ENCODE results near the gene SRBD1. TPM values are rescaled to one million over a fixed set of nuclear protein-coding genes. Genes with fewer than 3 reads are reported as not detected.

Gene SRBD1
- polyA plus RNA-seq, 1 experiment = 2.7 TPM

DNA sequence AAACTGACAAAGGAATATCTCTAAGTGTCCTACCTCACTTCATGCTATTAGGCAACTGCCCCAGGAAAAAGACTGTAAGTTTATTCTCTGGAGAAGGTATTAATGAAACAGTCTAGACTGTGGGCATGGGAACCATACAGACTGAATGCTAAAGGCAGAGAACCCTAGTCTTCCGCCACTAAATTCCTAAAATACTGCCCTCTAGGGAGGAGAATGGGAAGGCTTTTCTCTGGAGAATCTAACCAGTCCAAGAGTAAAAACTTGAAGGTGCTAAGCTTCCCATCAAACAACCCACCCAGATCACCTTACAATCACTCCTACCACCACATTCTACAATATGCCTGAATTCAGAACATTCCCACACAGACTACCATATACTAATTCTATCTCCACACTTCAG lies 3.4 kb downstream of the SRBD1 start:
- ChIA-PET POLR2A (no interaction called here), CTCF (interaction anchor here (0.9 to 2.3 kb wide), 6 partner anchors 10 to 24 kb away, joined by 3 to 11 read pairs (median 6); no protein-coding TSS in a partner anchor)
- H3K27me3 ChIP-seq (ENCODE audit: control insufficient read depth, insufficient read depth, low read length) = no peaks in the 10 kb centered on the region
- H3K4me3 ChIP-seq (ENCODE audit: low read depth, low read length) = no peak overlapping the region
- DNase-seq (ENCODE audit: low read depth) = no peak
- peaks cover 1% of the 10 kb centered on the region for H3K36me3 ChIP-seq (ENCODE audit: control insufficient read depth, insufficient read depth, low read length)
- TF ChIP-seq, protein P1, sequence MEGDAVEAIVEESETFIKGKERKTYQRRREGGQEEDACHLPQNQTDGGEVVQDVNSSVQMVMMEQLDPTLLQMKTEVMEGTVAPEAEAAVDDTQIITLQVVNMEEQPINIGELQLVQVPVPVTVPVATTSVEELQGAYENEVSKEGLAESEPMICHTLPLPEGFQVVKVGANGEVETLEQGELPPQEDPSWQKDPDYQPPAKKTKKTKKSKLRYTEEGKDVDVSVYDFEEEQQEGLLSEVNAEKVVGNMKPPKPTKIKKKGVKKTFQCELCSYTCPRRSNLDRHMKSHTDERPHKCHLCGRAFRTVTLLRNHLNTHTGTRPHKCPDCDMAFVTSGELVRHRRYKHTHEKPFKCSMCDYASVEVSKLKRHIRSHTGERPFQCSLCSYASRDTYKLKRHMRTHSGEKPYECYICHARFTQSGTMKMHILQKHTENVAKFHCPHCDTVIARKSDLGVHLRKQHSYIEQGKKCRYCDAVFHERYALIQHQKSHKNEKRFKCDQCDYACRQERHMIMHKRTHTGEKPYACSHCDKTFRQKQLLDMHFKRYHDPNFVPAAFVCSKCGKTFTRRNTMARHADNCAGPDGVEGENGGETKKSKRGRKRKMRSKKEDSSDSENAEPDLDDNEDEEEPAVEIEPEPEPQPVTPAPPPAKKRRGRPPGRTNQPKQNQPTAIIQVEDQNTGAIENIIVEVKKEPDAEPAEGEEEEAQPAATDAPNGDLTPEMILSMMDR (IDR thresholded peaks at IDR 0.05; ENCODE audit: insufficient read depth, low read depth, low read length) = peak; percentile 45

DNA sequence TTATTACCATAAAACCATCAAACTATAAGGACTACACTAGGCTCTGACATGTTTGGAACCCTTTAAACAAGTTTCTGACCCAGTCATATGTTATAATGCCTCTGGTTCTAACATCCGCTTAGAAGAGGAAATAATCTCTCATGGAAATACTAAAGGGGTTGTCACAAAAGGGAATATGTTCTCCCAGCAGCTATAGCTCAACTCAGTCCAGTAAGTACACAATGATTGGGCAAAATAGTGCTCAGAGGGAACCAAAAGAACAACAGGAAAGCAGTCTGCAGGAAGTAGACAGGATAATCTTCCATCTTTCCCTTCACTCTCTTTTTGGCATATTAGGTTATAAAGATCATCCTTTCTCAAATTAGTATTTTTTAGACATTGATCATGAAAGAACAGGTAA lies 4.3 kb downstream of the SRBD1 start:
- POLR2A ChIA-PET = no interaction called here
- TF ChIP-seq, protein P1 (IDR thresholded peaks at IDR 0.05; ENCODE audit: insufficient read depth, low read depth, low read length) = no peak
- DNase-seq (ENCODE audit: low read depth) = no peak
- Histone ChIP-seq H3K4me3 (ENCODE audit: low read depth, low read length) (no peak overlapping the region), H3K27me3 (ENCODE audit: control insufficient read depth, insufficient read depth, low read length) (no peaks in the 10 kb centered on the region), H3K36me3 (ENCODE audit: control insufficient read depth, insufficient read depth, low read length) (peaks cover 1% of the 10 kb centered on the region)
- CTCF ChIA-PET = interaction anchor here (1.0 to 2.3 kb wide), 4 partner anchors 9 to 21 kb away, joined by 4 to 11 read pairs (median 8); no protein-coding TSS in a partner anchor

DNA sequence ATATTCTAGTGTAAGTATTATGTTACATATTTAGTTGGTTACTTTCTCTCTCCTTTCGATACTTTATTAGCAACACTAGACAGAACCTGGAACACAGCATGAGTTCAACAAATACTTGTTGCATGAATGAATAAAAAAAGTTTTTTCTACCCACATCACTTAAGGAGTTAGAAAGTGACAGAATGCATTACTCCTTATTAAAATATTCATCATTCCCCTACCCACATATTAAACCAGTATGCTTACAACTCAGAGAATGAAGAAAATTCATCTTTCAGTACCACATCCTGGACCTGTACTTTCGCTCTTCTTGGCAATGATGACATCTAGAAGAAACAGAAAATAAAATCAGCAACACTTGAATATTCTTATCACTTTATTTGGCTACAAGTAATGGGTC lies 6.0 kb downstream of the SRBD1 start:
- Histone ChIP-seq H3K27me3 (ENCODE audit: control insufficient read depth, insufficient read depth, low read length) (no peaks in the 10 kb centered on the region), H3K36me3 (ENCODE audit: control insufficient read depth, insufficient read depth, low read length) (peaks cover 3% of the 10 kb centered on the region), H3K4me3 (ENCODE audit: low read depth, low read length) (no peak overlapping the region)
- TF ChIP-seq, protein P1 (IDR thresholded peaks at IDR 0.05; ENCODE audit: insufficient read depth, low read depth, low read length) = no peak
- ChIA-PET POLR2A (interaction anchor here (0.6 kb wide), 1 partner anchor 1697 kb away, joined by 3 read pairs; no protein-coding TSS in a partner anchor), CTCF (no interaction called here)
- DNase-seq (ENCODE audit: low read depth) = no peak

DNA sequence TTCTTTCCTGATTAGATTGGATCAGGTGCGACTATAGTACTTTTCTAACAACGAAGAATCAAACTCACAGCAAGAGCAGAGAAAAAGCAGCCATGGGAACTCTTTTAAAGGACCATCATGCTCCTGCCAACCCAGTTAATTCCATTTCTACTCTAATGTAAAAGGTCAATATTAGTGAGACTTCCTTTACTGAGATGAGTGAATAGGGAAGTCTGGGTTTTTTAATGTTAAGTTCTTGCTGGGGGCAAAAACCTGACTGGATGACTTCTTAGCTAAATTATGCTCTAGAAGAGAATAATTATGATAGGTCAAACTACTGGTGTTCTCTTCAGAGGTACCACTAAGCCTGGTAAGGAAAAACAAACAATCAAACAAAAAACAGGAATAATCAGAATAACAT lies 8.4 kb downstream of the SRBD1 start:
- Histone ChIP-seq H3K4me3 (ENCODE audit: low read depth, low read length) (no peak overlapping the region), H3K36me3 (ENCODE audit: control insufficient read depth, insufficient read depth, low read length) (peaks cover 5% of the 10 kb centered on the region), H3K27me3 (ENCODE audit: control insufficient read depth, insufficient read depth, low read length) (no peaks in the 10 kb centered on the region)
- ChIA-PET CTCF (interaction anchor here (0.9 kb wide), 1 partner anchor 335 kb away, joined by 3 read pairs; no protein-coding TSS in a partner anchor), POLR2A (no interaction called here)
- DNase-seq (ENCODE audit: low read depth) = no peak
- TF ChIP-seq, protein P1 (IDR thresholded peaks at IDR 0.05; ENCODE audit: insufficient read depth, low read depth, low read length) = no peak

DNA sequence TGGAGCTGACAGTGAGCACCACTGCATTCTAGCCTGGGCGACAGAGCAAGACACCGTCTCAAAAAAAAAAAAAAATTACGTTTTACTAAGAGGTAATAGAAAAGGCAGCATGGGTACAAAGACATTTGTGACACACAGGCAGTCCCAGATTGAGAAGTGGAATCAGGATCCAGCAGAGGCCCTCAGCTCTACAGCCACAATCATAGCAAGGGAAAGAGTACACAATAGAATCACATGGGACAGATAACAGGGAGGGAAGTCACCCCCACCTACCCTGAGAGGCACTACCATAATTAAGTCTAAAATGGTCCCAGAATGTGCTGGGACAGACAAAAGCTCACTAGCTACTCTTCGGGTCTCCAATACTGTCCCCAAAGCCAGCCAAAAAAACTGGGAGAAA lies 12.5 kb downstream of the SRBD1 start:
- ChIA-PET CTCF (interaction anchor here (0.6 to 1.6 kb wide), 3 partner anchors 28 to 1355 kb away, joined by 3 read pairs; no protein-coding TSS in a partner anchor), POLR2A (no interaction called here)
- H3K36me3 ChIP-seq (ENCODE audit: control insufficient read depth, insufficient read depth, low read length) = peaks cover 4% of the 10 kb centered on the region
- H3K4me3 ChIP-seq (ENCODE audit: low read depth, low read length) = no peak overlapping the region
- H3K27me3 ChIP-seq (ENCODE audit: control insufficient read depth, insufficient read depth, low read length) = no peaks in the 10 kb centered on the region
- TF ChIP-seq, protein P1 (IDR thresholded peaks at IDR 0.05; ENCODE audit: insufficient read depth, low read depth, low read length) = no peak
- DNase-seq (ENCODE audit: low read depth) = no peak

Data from BJ (cell line).